ENCODE data around the gene ACADS.

The ACADS gene

DNA sequence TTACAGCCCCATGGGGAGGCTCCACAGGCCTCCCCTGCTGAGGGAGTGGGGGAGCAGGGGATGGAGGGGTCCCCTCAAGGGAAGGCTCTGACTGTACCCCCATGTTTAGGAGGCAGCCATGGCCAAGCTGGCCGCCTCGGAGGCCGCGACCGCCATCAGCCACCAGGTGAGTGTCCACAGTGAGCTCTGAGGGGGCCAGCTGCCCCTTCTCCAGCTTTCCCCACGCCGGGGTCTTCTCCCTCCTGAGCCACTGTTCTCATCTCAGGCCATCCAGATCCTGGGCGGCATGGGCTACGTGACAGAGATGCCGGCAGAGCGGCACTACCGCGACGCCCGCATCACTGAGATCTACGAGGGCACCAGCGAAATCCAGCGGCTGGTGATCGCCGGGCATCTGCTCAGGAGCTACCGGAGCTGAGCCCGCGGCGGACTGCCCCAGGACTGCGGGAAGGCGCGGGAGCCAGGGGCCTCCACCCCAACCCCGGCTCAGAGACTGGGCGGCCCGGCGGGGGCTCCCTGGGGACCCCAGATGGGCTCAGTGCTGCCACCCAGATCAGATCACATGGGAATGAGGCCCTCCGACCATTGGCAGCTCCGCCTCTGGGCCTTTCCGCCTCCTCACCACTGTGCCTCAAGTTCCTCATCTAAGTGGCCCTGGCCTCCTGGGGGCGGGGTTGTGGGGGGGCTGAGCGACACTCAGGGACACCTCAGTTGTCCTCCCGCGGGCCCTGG is 13.6 kb downstream of the ACADS start:
- no peak overlapping the region for H3K27ac ChIP-seq
- no peak for TF ChIP-seq CTCF (conservative IDR thresholded peaks at IDR 0.05)

DNA sequence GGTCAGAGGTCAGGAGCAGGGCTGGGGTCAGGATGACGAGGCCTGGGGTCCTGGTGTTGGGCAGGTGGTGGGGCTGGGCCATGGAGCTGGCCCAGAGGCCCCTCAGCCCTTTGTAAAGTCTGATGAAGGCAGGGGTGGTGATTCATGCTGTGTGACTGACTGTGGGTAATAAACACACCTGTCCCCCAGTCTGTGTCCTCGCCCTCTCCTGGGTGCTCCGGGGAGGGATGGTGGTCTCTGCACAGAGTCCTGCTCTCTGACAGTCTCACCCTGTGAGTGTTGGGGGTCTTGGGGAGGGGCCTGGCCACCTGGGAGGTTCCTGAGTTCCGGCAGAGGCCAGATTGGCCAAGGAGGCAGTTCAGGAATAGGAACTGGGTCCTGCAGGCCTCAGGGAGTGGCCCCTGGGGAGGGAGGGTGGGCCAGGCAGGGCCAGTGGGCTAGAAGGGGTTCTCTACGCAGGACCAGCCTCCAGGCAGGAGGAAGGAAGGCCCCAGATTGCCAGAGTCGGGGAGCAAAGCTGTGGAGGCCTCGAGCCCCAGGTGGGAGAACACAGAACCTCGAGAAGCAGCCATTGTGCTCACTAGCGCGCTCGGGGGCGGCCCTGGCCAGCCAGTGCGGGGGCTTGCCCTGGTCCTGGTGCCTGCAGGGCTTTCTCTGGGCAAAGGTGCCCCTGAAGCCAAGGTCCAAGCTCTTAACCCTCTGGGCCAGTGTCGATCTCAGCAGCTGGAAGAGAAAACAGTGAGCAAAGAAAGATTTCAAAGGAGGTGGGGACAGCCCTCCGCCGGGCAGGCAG is 14.4 kb downstream of the ACADS start:
- no peak overlapping the region for H3K27ac ChIP-seq
- no peak for TF ChIP-seq CTCF (conservative IDR thresholded peaks at IDR 0.05)

- no peak for TF ChIP-seq CTCF (conservative IDR thresholded peaks at IDR 0.05)
- no peak overlapping the region for H3K27ac ChIP-seq
These were observed 15.2 kb downstream of the ACADS start for GRCh38 chr12:120740871-120741270.

DNA sequence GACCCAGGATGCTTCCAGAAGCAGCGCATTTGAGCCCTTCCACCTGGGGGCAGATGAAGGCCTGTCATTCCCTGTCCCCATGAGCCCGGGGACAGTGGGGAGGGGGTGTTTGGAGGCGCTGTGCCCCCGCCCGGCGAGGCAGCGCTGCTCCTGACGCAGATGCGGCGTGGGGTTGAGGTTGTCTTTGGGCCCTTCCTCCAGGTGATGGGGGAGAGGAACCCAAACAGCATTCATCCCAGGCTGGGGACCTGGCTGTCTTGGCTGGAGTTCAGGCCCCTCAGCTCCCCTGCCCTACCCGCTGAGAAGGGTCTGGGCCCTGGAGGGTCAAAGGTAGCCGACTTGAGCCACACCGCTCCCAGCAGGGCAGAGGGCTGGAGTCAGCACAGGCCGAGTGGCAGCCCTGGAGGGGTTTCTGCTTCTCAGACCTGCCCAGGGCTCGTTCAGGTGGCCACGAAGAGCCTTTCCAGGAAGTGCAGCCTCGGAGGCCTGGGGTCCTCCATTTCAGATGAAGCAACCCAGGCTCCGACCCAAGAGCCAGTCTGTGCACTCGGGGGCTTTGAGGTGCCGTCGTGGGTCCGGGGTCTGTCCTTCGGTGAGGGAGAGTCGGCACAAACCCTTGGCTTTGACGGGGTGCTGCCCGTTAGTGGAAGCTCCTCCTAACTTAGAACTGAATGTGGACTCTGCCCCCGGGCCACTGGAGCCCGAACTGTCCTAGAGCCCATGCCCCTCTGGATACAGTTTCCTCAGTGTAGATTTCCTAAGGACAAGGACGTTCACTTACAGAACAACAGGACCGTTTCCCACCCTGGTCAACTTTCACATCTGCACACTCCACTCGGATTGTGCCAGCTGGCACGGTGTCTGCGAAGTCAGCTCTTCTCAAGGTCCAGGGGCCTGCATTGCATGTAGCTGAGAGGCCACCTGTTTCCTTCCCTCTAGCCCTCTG is 16.1 kb downstream of the ACADS start:
- H3K27ac ChIP-seq = no peak overlapping the region
- no peak for TF ChIP-seq CTCF (conservative IDR thresholded peaks at IDR 0.05)

GRCh38 chr12:120744922-120745493 is 19.4 kb downstream of the ACADS start:
- no peak overlapping the region for H3K27ac ChIP-seq
- no peak for TF ChIP-seq CTCF (conservative IDR thresholded peaks at IDR 0.05)

DNA sequence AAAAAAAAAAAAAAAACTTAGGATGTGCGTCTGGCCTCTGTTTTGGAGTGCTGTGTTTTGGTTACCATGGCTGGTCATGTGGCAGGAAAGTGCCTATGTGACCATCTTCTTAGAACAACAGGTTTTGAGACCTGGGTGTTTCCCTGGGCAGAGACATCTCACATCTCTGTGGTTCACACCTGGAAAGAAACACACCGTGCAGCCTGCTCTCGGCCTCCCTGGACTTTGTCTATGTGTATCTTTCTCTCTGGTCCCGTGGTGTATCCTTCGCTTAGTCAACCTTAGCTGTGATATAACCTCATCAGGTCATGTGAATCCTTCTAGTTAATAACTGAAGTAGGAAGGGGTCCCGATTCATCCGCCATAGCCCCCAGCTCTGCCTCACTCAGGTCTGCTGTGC is 22.6 kb downstream of the ACADS start:
- H3K27ac ChIP-seq = no peak overlapping the region
- TF ChIP-seq CTCF (conservative IDR thresholded peaks at IDR 0.05) = no peak

All from VCaP (cell line).